Measurements from ENCODE around the gene CSRNP3.

The CSRNP3 gene

DNA sequence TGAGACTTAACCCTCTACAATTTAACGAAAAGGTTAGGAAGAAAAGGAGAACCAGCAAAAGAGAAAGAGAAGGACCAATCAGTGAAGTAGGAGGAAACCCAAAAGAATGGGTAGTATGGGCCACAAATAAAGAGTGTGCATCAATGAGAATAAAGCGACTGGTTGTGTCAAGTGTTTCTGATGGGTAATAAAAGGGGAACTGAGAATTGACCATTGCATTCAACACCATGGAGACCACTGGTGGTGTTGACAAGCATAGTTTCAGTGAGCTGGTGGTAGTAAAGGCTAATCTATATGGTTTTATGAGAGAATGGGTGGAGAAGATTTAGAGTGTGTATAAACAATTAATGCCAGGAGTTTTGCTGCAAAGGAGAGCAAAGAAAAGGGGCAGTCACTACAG, 75.4 kb downstream of the CSRNP3 start:
- no peak for DNase-seq (ENCODE audit: low read depth in 2 of 2, low spot score in 1 of 2)

DNA sequence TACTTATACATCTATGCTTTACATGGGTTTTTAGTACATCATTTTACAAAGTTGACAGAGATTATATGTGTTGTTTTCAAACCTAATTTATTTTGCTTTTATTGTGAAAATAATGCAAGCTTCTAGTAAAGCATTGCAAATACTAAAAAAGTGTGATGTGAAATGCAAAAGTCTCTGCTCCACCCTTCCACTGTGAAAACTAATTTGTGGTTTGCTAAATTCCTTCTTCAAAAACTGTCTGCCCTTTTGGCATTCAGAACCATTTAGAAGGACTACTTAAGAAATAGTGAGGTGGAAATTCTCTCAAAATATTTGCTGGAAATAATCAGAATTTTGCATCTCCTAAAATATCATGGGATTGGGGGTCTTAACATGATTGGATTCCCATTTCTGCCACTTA, 78.4 kb downstream of the CSRNP3 start:
- DNase-seq (ENCODE audit: low read depth in 2 of 2, low spot score in 1 of 2): no peak

DNA sequence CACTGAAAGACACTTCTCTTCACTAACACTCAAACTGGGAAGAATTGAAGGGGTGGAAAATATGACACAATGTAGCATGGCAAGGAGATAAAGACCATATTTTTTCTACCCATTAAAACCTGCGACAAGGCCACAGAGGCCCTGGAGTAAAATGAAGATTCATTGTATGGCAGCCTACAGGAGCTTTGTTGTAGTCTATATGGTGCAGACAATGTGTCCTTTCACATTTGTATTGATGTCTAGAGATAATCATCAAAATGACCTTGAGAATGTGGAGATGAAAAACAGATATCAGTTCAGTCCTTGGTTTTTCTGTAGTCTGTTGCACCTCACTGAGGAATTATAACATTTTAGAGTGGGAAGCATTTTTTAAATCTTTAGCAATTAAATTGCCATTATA, 80.1 kb downstream of the CSRNP3 start:
- no peak for DNase-seq (ENCODE audit: low read depth in 2 of 2, low spot score in 1 of 2)

DNA sequence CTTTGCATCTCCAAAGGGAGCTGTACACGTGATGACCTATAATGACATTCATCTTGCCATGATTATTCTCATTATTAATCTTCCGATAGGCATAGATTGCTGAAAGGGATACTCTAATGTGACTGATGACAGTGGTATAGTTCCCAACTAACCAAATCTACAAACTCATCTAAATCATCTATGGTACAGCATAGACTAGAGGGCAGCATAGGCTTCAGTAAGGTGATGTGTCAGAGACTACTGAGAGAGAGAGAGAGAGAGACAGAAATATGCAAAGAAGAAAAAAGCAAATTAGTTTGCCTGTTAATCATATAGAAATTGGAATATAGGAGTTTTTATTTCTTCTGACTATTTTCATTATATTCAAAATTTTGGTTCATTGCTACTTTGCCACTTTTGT, 89.3 kb downstream of the CSRNP3 start:
- DNase-seq (ENCODE audit: low read depth in 2 of 2, low spot score in 1 of 2): no peak

DNA sequence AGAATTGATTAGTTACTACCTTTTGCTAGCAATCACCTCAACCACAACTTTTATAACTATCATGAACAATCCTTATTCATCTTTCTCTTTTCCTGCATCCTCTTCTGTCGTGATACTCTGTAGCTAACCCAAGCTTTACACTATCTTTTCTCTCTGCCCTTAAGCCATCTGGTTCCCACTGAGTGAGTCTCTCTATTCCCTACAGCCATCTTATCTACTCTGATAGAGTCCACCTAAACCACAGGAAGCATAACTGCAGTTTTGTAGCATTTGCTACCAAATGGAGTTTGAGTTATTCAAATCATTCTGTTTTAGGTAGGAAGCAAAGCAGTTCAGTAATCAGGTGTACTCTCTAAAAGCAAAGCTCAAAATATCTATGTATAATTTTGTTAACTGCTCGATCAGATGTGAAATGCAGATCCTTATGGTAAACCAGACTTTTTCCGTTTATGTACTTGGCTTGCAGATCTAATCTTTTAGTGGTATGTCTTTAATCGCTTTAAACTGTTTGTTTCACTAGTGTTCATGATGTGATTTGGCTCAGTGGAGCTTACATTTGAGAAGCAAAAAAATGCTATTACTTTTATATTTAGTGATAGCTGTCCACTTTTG, 91.0 kb downstream of the CSRNP3 start:
- DNase-seq (ENCODE audit: low read depth in 2 of 2, low spot score in 1 of 2): no peak

DNA sequence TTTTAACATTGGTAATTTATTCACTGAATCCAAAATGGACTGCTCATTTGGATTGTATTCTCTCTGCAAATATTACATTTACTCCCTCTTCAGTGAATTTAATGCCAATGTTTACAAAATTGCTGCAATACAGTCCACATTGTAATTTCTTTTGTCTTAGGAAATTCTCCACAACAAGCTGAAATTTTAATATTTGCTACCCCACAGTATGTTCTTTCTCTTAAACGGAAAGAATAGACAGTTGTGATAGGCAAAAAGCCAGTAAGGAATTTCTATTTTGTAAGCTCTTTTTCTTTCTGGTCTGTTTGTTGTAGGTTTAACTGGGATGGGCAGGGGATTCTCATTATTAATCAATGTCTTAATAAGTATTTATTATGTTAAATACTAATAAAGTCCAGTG, 92.0 kb downstream of the CSRNP3 start:
- no peak for DNase-seq (ENCODE audit: low read depth in 2 of 2, low spot score in 1 of 2)

DNA sequence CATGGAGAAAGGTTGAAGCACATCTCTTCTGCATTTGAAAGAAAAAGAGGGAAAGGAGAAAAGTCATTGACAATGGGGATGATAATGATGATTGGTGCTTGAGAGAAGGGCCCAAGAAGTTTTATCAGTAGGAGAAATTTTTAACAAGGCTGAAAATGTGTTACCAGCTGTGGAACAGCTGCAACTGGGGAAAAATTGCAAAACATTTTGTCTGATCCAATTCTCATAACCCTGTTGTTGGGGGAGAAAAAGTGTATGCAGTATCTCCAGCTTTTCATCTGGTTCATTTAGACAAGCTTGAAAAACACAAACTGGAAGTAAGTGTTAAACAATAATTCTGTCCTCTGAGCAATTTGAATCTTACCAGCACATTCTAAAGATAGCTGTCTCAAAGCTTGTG, 92.7 kb downstream of the CSRNP3 start:
- no peak for DNase-seq (ENCODE audit: low read depth in 2 of 2, low spot score in 1 of 2)

DNA sequence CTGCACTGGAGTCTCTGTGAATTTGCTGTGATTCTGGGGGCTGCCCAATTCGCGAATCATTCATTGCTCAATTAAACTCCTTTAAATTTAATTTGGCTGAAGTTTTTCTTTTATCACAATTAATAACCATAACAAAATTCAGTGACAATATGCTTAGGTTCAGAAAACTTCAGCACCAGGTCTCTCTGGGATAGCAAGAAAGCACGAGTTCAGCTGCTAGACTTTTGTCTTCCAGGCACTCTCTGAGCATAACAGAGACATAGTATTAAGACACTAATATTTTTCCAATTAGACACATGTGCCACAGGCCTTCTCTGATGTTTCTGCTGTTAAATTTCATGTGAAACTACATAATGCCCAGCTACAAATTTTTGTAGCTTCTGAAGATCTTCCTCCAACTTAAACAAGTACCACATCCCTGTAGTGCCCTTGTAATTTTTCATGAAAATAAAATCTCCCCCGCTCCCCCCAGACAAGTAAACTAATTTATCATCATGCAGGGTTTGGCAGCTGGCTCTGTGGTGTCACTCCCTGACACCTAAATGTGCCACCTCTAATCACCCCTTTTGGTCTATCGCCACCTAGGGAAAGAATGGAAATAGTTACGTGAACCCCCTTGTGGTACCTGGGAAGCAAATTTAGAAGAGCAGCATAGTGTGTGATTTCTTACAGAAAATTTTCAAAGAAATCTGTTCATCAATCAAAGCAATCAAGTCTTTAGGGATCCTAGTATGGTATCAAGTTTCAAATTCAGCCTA, 94.1 kb downstream of the CSRNP3 start:
- no peak for DNase-seq (ENCODE audit: low read depth in 2 of 2, low spot score in 1 of 2)

DNA sequence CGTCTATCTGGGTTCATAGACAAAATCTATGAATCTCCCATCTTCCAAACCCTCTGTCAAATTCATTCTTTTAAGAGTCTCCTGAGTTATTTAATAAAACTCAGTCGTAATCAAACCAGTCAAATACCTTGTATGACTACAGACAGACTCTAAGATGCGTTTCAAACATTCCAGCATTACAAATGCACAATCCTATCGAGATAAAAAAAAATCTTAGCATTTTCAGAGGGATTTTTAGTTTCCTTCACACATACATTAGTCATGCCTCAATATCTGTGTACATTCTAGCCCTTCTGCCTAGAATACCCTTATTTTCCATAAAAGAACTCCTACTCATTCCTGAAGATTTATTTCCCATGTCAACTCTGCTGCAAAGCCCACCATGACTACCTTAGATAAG, 96.5 kb downstream of the CSRNP3 start:
- DNase-seq (ENCODE audit: low read depth in 2 of 2, low spot score in 1 of 2): no peak

DNA sequence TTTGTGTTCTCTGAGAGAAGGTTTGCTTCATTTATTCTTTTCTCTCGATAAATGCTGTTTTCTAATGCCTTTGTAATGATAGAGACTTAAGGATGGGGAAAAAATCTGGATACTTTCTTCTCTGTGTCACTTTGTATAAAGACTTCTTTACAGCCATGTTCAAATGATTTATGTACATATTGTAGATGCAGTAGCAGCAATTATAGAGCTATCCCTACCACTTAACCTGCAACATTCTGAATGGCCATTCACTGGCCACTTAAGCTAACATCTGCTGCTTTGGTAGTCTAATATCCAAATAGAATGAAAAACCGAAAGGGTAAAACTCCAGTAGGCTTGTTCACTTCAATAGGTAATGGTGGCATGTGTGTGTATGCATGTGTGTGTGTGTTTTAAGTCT, 97.8 kb downstream of the CSRNP3 start:
- no peak for DNase-seq (ENCODE audit: low read depth in 2 of 2, low spot score in 1 of 2)

DNA sequence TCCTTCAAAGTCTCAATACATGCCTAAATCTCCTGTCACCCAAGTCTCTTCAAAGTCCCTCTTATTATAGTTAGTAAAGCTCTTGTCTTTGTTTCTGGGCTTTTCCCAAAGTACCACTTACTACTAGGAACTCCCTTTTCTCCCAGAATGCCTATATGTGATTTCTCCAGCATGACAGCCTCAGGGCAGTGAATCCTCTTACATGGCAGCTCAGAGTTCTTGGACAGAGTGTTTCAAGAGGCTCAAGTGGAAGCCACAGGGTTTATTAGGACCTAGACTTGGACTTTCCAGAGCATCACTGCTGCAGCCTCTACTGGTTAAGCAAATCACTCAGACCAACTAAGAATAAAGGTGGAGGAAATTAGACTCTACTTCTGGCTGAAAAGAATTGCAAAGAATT, 98.9 kb downstream of the CSRNP3 start:
- no peak for DNase-seq (ENCODE audit: low read depth in 2 of 2, low spot score in 1 of 2)

DNA sequence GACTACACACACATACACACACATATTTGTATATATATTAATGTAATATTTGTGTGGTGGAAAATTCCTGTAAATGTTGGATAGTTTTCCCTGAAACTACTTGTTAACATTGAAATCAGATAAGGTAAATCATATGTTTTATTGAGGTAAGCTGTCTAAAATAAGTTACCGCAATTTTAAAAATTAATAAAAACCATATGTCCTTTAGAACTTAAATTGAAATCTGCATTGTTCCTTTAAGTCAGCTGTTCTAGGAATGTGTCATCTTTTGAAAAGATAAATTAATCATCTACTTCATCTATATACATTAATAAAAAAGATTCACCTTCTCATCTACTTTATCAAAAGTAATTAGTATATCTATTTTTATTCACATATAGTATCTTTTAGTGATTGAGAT, 102.0 kb downstream of the CSRNP3 start:
- DNase-seq (ENCODE audit: low read depth in 2 of 2, low spot score in 1 of 2): no peak

DNA sequence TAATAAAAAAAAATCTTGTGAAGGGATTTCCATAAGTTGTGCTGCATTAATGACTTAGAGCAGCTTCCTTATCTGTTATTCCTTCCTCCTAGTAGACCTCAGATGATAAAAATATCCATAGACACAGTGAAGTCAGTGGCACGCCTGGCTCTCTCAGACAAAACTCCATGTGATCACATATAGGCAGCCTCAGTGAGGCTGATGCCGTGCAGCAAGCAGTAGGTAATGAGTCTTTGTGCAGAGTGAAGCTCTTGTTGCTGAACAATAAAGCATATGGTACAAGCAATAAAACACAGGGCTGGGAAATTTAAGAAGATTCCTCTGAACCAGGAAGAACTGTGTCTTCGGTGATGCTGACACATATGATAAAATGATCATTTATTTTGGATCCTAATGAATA, 102.7 kb downstream of the CSRNP3 start:
- no peak for DNase-seq (ENCODE audit: low read depth in 2 of 2, low spot score in 1 of 2)

DNA sequence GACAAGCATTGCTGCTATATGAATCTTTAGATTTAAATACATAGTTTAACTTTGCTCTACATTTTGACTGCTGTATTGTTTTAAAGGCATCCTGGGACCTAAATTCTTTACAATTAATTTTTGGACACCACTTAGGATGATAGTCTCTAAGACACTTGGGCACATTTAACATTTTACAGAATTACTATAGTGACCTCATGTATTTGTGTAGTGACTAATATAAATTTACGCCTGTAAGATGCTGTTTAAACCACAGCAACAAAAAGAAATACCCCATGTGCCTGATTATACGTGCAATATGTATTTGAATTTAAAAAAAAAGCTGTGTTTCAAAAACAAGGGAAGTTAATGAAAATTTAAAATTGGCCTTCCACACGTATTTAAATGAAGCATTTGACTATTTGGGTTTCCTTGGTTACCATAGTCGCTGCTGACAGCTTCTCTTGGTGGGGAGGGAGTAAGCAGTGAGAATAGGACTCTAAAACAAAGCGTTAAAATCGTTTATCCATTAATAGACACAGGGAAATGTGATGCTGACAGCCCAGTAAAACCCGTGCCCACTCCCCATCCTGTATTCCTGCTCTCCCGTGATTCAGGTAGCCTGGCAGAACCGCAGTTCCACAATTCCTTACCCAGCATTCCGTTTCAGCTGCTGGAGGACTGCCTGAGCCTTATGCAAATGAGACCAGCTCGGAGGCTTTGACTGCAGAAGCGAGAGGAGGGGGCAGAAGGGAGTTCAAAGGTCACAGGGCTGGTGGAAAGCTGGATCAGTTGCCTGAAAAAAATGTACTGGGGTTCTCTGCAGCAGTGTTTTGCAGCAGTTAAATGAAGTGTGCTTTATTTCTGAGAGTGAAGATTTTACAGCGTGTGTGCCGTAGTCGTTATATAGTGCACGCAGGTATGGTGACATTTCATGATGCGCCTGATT, 104.3 kb downstream of the CSRNP3 start:
- DNase-seq (ENCODE audit: low read depth in 2 of 2, low spot score in 1 of 2): no peak

DNA sequence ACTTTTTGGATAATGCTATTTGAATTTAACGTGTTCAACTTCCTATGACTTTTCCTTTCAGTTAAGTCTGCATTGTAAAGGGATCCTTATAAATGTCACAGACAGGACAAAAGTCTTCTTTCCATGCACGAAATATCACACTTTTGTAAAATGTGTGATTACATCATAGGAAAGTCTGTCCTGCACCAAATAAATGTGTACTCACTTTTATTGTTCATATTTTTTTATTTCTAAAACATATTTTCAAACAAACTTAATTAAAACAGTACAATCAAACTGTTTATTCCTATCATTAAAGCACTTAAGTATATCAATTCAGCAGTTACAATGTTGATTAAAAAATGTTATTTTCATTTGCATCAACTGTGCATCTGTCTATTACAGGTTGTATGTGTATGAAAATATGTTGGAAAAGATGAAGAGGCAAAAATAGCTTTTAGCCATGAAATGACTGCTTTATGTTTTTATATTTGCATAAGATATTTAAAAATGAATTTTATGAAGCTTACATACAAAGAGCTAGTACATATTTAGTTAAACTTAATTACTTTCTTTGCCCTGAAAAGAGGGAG, 105.6 kb downstream of the CSRNP3 start:
- no peak for DNase-seq (ENCODE audit: low read depth in 2 of 2, low spot score in 1 of 2)

DNA sequence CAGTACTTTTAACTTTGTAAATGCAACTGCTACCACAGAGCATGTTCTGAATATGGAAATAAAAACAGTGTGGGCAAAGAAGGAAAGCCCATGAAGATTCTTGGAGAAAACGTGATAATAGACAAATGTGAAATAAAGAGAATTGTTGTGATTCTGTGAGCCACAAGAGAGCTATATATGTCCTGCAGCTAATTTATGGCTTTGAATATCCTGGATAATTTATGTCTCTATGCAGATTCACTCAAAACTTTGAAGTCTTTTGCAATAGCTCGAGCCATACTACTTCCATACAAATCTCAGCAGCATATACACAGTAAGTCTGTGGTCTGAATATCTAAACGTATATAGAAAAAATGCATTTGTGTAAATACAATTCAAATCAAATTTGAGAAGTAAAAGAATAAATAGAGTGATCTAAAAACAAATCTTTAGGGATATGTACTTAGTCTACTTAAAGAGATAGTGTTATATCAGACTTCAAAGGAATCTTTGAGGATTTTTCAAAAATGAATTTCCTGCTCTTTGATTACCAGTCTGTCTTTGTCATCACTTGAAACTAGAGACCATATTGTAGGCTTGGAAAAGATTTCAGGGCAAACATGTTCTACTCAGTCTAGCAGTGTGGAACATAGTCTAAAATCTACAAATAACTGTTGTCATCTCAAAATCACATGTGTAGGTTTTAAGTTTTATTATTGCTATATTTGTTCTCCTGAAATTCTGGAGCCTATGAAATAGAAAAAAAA, 107.1 kb downstream of the CSRNP3 start:
- DNase-seq (ENCODE audit: low read depth in 2 of 2, low spot score in 1 of 2): no peak

DNA sequence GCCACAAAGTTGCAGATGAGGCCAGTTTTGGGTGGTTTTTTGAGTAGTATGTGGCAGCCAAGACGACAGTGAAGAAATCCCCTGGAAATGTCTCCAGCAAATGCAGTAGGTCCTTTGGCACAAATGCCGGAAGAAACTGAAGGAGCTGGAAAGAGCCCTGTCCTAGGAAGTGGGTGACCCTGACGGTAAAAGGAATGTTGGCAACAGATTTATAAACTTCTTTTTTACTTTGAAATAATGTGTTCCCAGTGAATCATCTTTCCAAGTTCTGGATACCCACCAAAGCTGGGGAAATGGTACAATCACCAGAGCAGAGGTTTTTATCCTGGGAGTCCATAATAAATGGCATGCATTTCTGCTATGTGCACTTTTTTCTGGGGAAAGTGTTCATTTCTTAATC, 112.9 kb downstream of the CSRNP3 start:
- no peak for DNase-seq (ENCODE audit: low read depth in 2 of 2, low spot score in 1 of 2)

DNA sequence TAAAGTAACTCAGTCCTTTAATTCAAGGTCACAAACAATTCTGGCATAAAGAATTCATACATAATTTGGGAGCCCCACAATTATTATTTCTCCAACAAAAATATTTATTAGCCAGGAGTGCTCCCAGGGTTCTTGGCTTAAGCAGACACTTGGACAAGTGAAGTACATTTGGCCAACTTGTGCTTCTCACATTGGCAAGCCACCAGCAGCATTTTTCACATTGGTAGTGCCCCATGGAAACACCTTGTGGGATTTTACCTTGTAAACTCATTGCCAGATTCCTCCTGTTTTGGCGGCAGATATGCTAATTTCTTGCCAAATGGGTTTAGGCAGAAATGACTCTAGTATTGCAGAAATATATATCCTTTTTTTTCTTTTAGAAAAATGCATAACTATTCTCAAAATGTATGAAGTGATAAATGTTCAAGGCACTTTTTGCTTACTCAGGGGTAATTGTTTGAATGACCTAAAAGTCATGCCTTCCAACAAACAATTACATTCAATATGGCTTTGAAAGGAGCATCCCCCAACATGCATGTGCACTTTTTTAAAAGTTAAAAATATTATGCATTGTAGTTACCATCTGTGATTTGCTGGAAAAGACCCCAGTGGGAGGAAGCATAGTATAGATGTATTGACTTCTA, 113.5 kb downstream of the CSRNP3 start:
- no peak for DNase-seq (ENCODE audit: low read depth in 2 of 2, low spot score in 1 of 2)

DNA sequence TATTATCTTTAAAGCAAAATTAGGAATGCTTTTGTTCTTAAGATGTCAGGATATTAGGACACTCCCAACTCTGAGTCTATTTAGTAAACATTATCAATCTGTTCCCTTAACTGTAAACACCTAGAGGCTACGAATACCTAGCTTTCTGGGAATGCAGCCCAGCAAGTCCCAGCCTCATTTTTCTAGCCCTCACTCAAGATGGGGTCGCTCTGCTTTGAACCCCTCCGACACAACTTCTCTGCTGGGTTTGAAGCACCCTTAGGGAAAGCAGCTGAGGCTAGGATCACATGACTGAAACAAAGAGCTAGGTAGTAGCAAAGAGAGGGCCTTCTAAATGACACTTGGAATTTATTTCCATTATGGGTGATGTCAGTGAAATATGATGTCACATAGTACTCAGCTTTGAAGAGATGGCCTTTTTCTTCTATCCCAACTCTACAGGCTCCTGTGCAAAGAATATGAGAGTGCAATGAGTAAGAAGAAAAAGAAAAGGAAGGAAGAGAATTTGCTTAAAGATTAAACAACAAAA, 114.7 kb downstream of the CSRNP3 start:
- no peak for DNase-seq (ENCODE audit: low read depth in 2 of 2, low spot score in 1 of 2)

DNA sequence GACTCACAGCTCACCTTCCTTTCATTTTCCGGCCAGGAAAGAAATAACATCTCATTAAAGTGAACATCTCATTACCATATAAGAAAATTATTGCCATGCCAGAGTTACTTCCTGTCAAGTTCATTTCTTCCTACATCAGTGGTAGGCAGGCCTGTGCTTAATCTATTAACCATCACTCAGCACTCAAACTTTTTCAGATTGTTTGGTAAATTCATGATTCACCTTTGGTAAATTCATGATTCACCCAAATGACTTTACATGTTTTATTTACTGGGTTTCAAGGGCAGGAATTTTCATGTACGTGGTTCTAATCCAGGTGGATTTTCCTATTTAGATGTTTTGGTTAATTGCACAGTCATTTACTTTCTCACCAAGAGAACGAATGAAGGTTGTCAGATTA, 116.5 kb downstream of the CSRNP3 start:
- DNase-seq (ENCODE audit: low read depth in 2 of 2, low spot score in 1 of 2): no peak
